NCI-H1694 (cell line): ENCODE data around the gene DCLK2.
"Not testable (repeated sequence)": the region's sequence is repeated elsewhere in the genome, so short reads cannot be mapped to it uniquely, and the experiment has no call there.

ENCODE experiments used
- DNase-seq: peaks from one replicate; lab custom pipeline; 2025; lab: John Stamatoyannopoulos, UW

DCLK2 gene

DNA sequence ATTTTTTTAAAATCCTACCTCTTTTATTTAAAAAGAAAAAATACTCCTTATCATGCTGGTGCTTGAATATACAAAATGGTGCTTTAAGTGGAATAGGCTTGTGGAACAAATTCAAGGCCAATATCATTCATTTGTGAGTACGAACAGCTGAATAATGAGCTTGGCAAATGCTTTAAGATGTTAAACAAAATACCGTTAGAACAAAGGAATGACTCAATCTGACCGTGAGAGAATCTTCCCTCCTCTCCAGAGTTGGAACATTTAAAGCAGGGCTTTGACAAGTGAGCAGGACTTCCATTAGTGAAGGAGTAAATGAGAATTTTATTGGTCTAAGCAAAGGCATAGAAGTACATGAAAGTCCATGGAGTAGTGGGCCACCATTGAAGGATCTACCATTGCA lies 74.5 kb downstream of the DCLK2 start:
- no peak for DNase-seq

- DNase-seq: no peak
Measured at GRCh38 chr4:150155391-150155790, 77.1 kb downstream of the DCLK2 start.

- DNase-seq: no peak
Measured at GRCh38 chr4:150156543-150156942, 78.3 kb downstream of the DCLK2 start.

- DNase-seq: no peak
Measured at GRCh38 chr4:150158041-150158440, 79.8 kb downstream of the DCLK2 start.

DNA sequence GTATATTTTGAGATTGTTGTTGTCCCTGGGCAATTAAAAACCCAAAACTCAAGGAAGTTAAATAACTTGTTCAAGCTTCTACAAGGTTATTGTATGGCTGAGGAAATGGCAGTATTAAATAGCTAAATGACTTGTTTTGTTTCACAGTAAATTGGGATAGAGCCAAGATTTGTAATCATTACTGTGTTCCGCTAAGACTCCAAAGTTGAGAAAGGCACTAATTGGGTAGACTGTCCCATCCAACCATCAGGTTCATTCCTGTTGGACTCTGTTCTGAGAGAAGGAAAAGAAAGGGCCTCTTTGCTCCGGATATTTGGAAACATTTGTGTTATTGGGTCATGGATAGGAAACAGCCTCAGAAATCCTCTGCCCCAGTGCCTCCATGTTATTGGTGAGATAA lies 82.2 kb downstream of the DCLK2 start:
- no peak for DNase-seq

- no peak for DNase-seq
Measured at GRCh38 chr4:150161109-150161508, 82.9 kb downstream of the DCLK2 start.

- not testable (repeated sequence) for DNase-seq
Measured at GRCh38 chr4:150162020-150162419, 83.8 kb downstream of the DCLK2 start.

- DNase-seq: no peak
Measured at GRCh38 chr4:150164055-150164454, 85.8 kb downstream of the DCLK2 start.

DNA sequence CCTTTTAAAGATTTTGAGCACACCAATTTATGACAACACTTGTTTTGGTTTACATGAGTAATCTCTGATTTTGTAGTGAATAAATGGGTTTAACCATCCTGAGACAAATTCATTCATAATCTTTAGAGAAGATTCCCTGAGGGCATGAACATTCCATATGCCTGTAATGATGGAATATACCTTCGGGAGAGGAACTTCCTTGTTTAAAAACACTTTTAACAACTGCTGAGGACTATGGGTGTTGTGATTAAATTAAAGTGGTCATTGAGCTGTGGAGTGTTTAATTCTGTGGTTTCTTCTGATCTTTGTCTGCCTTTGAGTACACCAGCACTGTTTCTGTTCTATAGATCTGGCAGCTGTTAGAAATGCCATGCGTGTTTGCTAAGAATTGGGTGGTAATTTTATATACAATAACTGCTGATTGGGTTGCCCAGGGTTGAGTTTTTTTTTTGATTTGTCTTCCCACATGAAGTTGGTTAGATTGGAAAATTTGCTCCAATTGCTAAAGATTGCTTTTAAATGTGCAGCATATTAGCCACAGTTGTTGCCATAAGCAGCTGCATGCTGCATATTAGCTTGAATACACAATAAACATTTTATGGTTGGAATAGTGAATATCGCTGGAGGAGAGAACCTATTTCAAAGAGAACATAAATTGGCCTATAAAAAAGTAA lies 86.8 kb downstream of the DCLK2 start:
- no peak for DNase-seq

- DNase-seq: no peak
Measured at GRCh38 chr4:150167054-150167453, 88.8 kb downstream of the DCLK2 start.

DNA sequence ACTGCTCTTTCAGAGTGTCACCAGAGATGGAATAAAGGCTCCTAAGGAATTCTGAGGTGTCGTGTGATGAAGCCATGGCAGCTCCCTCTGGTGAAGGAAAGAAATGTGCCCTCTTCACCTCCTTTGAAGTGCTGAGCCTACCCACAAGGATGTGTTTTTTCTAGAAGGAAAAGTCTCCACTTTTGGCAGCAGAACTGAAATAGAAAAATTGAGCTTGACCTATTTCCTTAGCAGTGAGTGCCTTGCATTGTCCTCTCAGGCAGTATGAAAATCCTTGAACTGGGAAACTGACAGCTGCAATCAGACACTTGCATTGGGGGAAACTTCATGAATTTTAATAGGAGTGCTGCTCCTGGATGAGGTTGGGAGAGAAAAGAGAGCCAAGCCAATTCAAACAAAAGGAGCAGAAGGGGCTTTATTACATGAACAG lies 95.2 kb downstream of the DCLK2 start:
- DNase-seq: no peak

DNA sequence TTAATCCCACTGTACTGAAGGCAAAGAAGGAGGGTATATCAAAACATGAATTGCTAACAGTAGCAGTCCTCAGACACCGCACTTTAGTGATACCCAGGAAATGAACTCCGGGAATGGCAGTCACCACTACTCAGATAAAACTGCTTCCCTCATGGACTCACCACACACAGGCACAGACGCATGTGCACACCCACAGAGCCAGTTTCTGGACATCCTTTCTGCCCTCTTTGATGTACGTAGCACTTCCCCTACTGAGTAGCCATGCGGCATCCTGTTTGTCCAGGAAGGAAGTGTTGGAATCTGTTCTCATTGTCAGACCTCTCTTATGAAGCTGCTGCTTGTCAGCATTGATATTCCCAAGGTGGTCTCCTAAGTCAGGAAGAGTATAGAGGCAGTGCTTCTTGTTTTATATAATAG lies 95.7 kb downstream of the DCLK2 start:
- DNase-seq: no peak

GRCh38 chr4:150176547-150176946 lies 98.3 kb downstream of the DCLK2 start:
- no peak for DNase-seq

- DNase-seq: no peak
Measured at GRCh38 chr4:150178161-150178560, 99.9 kb downstream of the DCLK2 start.

GRCh38 chr4:150181536-150181935 lies 103.3 kb downstream of the DCLK2 start:
- no peak for DNase-seq

- DNase-seq: no peak
Measured at GRCh38 chr4:150182794-150183193, 104.5 kb downstream of the DCLK2 start.

DNA sequence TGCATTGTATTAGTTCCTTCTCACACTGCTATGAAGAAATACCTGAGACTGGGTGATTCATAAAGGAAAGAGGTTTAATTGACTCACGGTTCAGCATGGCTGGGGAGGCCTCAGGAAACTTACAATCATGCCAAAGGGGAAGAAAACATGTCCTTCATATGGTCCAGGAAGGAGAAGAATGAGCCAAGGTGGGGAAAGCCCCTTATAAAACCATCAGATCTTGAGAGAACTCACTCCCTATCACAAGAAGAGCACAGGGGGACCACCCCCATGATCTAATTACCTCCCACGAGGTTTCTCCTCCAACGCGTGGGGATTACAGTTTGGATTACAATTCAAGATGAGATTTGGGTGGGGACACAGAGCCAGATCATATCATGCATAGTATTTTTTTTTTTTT lies 106.8 kb downstream of the DCLK2 start:
- not testable (repeated sequence) for DNase-seq

DNA sequence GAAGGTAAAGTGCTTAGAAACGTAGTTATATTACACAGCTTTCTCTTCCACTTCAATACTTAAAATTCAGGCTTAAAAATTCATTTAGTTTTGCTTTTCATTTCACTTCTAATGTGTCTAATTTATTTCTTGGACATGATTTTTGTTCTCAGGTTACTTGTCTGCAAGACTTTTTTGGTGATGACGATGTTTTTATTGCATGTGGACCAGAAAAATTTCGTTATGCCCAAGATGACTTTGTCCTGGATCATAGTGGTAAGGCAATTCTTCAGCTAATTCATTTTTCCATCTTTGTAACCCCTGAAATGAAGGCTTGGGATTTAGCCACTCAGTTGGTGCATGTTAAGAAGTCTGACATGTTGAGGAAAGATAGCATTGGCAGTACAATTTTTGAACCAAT lies 114.7 kb downstream of the DCLK2 start:
- DNase-seq: no peak

GRCh38 chr4:150197256-150197655 lies 119.0 kb downstream of the DCLK2 start:
- not testable (repeated sequence) for DNase-seq

GRCh38 chr4:150199056-150199455 lies 120.8 kb downstream of the DCLK2 start:
- no peak for DNase-seq

DNA sequence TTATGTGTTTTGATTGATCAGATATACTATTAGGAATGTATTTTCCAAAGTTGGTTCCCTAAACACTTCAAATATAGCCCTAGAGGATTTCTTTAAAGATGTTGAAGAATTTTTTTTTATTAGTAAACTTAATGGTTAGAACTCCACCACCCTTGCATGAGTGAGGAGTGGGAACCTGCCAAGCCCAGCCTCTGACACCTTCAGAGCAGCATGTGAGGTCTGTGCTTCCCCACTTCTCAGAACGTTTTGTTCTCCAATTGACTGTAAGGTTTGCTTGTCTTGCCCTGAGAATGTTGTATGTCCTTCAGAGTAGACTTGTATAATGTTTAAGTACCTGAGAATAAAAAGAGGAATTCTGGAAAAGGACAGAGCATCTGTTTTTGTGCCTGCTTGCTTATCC lies 126.8 kb downstream of the DCLK2 start:
- DNase-seq: no peak

GRCh38 chr4:150206265-150206664 lies 128.0 kb downstream of the DCLK2 start:
- no peak for DNase-seq

GRCh38 chr4:150206954-150207353 lies 128.7 kb downstream of the DCLK2 start:
- DNase-seq: no peak

DNA sequence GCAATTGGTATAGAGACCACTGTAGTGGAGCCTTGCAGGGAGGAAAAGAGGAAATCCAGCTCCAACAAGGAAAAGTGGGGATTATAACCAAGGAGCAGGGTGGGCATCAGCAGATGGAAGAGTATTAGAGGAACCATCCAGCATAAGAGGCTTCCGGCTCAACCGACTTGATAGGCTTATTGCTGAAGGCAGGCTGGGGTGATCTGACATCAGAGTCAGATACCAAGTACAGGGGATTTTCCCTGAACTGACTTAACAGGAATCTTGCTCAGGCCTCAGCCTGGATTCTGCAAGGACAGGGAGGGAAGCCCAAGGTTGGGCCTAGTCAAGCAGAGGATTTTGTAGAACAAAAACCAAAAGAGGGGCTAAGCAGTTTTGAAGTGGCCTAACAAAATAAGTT lies 129.6 kb downstream of the DCLK2 start:
- DNase-seq: no peak
